ENCODE results near the gene MSI2.
A peak's percentile ranks its signal among the peaks of the same experiment; 100 is the strongest.

MSI2 gene

DNA sequence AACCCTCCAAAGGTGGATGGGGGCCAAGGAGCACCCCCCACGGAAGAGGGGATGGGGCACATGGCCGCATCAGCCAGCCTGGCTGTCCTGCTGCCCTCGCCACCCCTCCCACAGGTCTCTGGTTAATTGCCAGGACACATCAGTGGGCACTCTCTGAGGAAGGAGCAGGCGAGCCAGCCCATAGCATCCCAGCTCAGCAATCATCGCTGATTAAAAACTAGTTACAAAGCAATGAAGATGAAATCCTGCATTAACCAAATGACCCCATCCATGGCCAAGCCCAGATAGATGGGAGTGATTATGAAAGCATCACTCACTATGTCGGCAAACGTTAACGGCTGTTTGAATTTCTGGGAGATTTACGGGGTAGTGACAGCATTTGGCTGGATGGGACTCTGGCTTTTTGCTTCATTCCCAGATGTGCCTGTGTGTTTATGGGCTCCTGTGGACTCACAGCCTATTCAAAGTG lies 443.5 kb downstream of the MSI2 start:
- DNase-seq: peak; percentile 59

DNA sequence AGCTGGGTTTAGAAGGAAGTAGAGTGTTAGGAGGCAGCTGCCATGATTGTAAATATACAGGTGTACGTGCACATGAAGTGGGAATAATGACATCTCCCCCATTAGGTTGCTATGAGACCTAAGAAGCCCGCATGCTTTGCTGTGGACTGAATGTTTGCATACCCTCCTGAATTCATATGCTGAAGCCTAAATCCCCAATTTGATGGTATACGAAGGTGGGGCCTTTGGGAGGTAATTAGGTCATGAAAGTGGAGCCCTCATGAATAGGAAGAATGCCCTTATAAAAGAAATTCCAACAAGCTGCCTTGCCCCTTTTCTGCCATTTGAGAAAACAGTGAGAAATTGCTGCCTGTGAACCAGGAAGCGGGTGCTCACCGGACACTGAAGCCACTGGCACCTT lies 444.8 kb downstream of the MSI2 start:
- H3K4me3 ChIP-seq (ENCODE audit: low read depth, low read length): no peak overlapping the region
- TF ChIP-seq, protein P1, sequence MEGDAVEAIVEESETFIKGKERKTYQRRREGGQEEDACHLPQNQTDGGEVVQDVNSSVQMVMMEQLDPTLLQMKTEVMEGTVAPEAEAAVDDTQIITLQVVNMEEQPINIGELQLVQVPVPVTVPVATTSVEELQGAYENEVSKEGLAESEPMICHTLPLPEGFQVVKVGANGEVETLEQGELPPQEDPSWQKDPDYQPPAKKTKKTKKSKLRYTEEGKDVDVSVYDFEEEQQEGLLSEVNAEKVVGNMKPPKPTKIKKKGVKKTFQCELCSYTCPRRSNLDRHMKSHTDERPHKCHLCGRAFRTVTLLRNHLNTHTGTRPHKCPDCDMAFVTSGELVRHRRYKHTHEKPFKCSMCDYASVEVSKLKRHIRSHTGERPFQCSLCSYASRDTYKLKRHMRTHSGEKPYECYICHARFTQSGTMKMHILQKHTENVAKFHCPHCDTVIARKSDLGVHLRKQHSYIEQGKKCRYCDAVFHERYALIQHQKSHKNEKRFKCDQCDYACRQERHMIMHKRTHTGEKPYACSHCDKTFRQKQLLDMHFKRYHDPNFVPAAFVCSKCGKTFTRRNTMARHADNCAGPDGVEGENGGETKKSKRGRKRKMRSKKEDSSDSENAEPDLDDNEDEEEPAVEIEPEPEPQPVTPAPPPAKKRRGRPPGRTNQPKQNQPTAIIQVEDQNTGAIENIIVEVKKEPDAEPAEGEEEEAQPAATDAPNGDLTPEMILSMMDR (IDR thresholded peaks at IDR 0.05; ENCODE audit: low read depth, low read length): no peak

More for the DNA sequence above, 443.5 kb downstream of the MSI2 start:
- TF ChIP-seq, protein P1 (IDR thresholded peaks at IDR 0.05; ENCODE audit: low read depth, low read length): no peak
- peaks cover 8% of the 10 kb centered on the region; the same call in 1 of the 2 replicates for H3K4me1 ChIP-seq
- no peaks in the 10 kb centered on the region for H3K36me3 ChIP-seq
- no peaks in the 10 kb centered on the region for H3K27me3 ChIP-seq
- H3K9me3 ChIP-seq: no peaks in the 10 kb centered on the region; the same call in 1 of the 2 replicates
- H3K4me3 ChIP-seq (ENCODE audit: low read depth, low read length): peak overlapping the region; percentile 26

DNA sequence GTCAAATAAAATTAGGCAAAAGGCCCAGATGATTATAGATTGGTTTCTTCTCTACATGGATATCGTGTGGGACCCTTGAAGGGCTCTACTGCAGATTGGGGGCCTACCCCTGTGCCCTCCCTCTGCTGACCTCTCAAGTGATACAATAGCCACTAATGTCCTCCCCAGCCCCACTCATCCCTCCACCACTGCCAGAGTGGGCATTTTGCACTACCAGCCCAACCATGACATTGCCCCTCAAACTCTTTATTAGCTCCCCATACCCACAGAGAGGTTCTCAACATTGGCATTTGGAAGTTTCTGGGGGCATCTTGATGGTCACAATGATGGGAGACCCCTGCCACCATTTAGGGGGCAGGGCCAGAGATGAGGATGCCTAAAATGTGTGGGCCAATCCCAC lies 446.9 kb downstream of the MSI2 start:
- no peak for DNase-seq
- TF ChIP-seq, protein P1 (IDR thresholded peaks at IDR 0.05; ENCODE audit: low read depth, low read length): no peak
- Histone ChIP-seq H3K9me3 (no peaks in the 10 kb centered on the region), H3K4me1 (peaks cover 18% of the 10 kb centered on the region), H3K4me3 (ENCODE audit: low read depth, low read length) (no peak overlapping the region), H3K36me3 (no peaks in the 10 kb centered on the region), H3K27me3 (no peaks in the 10 kb centered on the region)

More for the DNA sequence above, 444.8 kb downstream of the MSI2 start:
- Histone ChIP-seq H3K27me3 (no peaks in the 10 kb centered on the region), H3K9me3 (no peaks in the 10 kb centered on the region; the same call in 1 of the 2 replicates), H3K36me3 (no peaks in the 10 kb centered on the region), H3K4me1 (peaks cover 8% of the 10 kb centered on the region; the same call in 1 of the 2 replicates)
- no peak for DNase-seq

DNA sequence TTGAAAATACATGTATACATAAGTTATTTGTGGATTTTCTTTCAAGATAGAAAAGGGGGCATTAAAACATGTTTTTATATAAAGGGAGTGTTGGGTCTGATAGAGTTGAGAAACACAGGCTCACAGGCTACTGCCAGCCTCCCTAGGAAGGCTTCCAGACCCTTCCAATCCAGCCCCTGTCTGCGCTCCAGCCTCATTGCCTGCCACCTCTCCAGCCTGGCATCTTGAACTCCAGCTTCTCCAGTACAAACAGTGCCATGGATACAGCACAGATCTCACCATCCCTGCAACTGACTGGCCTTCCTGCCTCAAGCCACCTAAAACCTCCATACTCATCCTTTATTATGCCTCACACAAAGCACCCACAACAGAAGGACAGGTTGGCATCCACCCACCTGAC lies 448.1 kb downstream of the MSI2 start:
- Histone ChIP-seq H3K36me3 (no peaks in the 10 kb centered on the region), H3K4me3 (ENCODE audit: low read depth, low read length) (no peak overlapping the region), H3K27me3 (no peaks in the 10 kb centered on the region), H3K4me1 (peaks cover 14% of the 10 kb centered on the region), H3K9me3 (no peaks in the 10 kb centered on the region)
- TF ChIP-seq, protein P1 (IDR thresholded peaks at IDR 0.05; ENCODE audit: low read depth, low read length): no peak
- DNase-seq: no peak

DNA sequence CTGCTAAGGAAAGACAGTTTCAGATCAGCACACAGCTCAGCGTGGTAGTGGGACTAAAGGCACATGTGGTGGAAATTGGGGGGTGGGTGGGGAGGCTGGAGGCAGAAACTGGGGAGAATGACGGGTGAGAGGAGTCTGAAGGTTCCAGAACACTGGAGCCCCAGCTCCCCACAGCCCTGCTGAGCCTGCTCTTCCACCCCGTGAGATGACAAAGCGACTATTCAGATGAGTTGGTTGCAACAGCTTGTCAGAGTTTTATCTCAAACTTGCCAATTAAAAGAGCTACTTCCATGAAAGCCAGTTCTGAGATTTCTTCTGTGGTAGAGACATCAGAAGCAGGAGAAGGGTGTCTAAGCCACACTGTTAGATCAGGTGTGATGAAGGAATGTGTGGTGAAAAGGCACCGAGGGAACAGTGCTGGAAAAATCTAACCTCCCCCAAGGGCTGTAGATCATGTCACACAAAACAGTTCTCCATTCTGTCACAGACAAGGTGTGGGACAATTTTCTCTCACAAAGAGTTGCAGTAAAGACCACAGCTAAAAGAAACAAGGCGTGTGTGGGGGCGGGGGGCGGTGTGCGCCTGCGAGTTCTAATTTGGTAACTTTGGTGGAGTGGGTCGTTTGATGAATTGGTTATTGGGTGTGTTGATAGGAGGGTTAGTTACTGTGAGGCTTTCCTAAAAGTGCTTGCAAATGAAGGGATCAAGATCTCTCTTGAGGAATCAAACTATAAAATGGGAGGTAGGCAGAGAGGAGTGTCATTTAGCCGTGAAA lies 449.8 kb downstream of the MSI2 start:
- no peaks in the 10 kb centered on the region for H3K36me3 ChIP-seq
- no peaks in the 10 kb centered on the region for H3K9me3 ChIP-seq
- TF ChIP-seq, protein P1 (IDR thresholded peaks at IDR 0.05; ENCODE audit: low read depth, low read length): no peak
- no peak overlapping the region for H3K4me3 ChIP-seq (ENCODE audit: low read depth, low read length)
- no peaks in the 10 kb centered on the region for H3K27me3 ChIP-seq
- peaks cover 13% of the 10 kb centered on the region for H3K4me1 ChIP-seq
- DNase-seq: no peak

DNA sequence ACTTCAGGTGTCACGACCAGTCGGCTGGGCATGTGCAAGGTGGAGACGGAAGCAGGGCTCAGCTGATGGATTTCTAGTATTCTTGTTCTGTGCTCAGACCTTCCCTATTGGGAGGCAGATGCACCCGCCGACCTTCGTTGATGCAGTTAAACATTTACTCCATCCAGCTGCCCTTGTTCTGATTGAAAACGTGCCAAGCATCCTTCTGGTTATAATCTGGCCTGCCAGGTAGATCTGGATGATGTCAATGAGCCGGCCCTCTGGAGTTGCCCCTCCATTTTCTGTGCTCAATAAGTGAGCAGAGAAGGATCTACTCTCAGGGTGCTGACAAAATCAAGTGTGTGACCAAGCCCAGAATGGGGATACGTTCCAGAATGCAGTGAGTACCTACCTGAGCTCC lies 450.4 kb downstream of the MSI2 start:
- Histone ChIP-seq H3K4me3 (ENCODE audit: low read depth, low read length) (no peak overlapping the region), H3K36me3 (no peaks in the 10 kb centered on the region), H3K9me3 (no peaks in the 10 kb centered on the region), H3K27me3 (no peaks in the 10 kb centered on the region), H3K4me1 (peaks cover 13% of the 10 kb centered on the region)
- no peak for DNase-seq
- TF ChIP-seq, protein P1 (IDR thresholded peaks at IDR 0.05; ENCODE audit: low read depth, low read length): no peak
